Lower leg skin (tissue), 4 donors: Measurements from ENCODE around the gene CALR3. TPM values are rescaled to one million over a fixed set of nuclear protein-coding genes. Genes with fewer than 3 reads are reported as not detected.

Source experiments
- DNase-seq, 2 donors: peaks; one replicate each; pipeline ENCODE4 v3.0.0-alpha.2; 2019; ENCODE audit warnings: low spot score in 2 of 2
- H3K4me3 ChIP-seq: fragments of 200-600 bp; sonication (generic); 2 replicates; pipeline ENCODE4 v1.5.1; 2017; ENCODE audit warnings: mild to moderate bottlenecking, low read depth; ENCODE audit not compliant: poor library complexity, severe bottlenecking
- CTCF ChIP-seq, 3 donors: fragments of 450-650 bp; IDR thresholded peaks; one replicate each; pipeline ENCODE4 v1.5.1; 2016; ENCODE audit warnings: antibody characterized with exemption in 3 of 3, mild to moderate bottlenecking in 3 of 3, moderate library complexity in 2 of 3
- POLR2A ChIP-seq, 2 donors: fragments of 450-650 bp; IDR thresholded peaks; one replicate each; pipeline ENCODE4 v1.6.1; 2016 to 2017; ENCODE audit warnings: antibody characterized with exemption in 2 of 2, mild to moderate bottlenecking in 1 of 2, moderate library complexity in 1 of 2
- WGBS, 2 donors: methylation state at CpG; one replicate each; pipeline ENCODE4 v1.1.5; 2018; 5-methylcytosine and 5-hydroxymethylcytosine counted together
- intact Hi-C: fragments of 100-400 bp; cut with DNase I; formaldehyde crosslinking; loops from one replicate; pipeline ENCODE4 v1.15.0; 2023; ENCODE audit warnings: low total_unique reads
- total RNA-seq, 4 donors: library from RNA; depleted of rRNA; stranded (reverse); fragments of >200 nt; gene quantifications; one replicate each; pipeline ENCODE4 v1.1.0, GENCODE V29; 2016

CALR3 gene
- total RNA-seq, 4 donors from 2014 or later = not detected

GRCh38 chr19:16445238-16446107 lies 50.5 kb downstream of the CALR3 start:
- no peak overlapping the region for H3K4me3 ChIP-seq
- TF ChIP-seq CTCF (IDR thresholded peaks at IDR 0.05) (no peak), POLR2A (IDR thresholded peaks at IDR 0.05) (no peak)
- no peak for DNase-seq
- 77 to 79% methylated on average over 13 to 14 of the region's 14 CpGs for WGBS, 2 donors
- intact Hi-C loops = no loop called here

- TF ChIP-seq POLR2A (IDR thresholded peaks at IDR 0.05) = no peak
- TF ChIP-seq CTCF (IDR thresholded peaks at IDR 0.05) = no peak
- intact Hi-C loops = no loop called here
- no peak overlapping the region for H3K4me3 ChIP-seq
- no peak for DNase-seq
- WGBS, 2 donors = 64 to 68% methylated on average over 2 of the region's 2 CpGs
Observed at GRCh38 chr19:16444269-16444600, 51.7 kb downstream of the CALR3 start.

GRCh38 chr19:16442386-16443276 lies 53.3 kb downstream of the CALR3 start:
- intact Hi-C loops = no loop called here
- no peak for TF ChIP-seq POLR2A (IDR thresholded peaks at IDR 0.05)
- no peak for TF ChIP-seq CTCF (IDR thresholded peaks at IDR 0.05)
- no peak overlapping the region for H3K4me3 ChIP-seq
- 63 to 69% methylated on average over 19 of the region's 19 CpGs for WGBS, 2 donors
- no peak for DNase-seq

- intact Hi-C loops = no loop called here
- DNase-seq = no peak
- 89 to 90% methylated on average over 14 of the region's 14 CpGs for WGBS, 2 donors
- no peak overlapping the region for H3K4me3 ChIP-seq
- TF ChIP-seq CTCF (IDR thresholded peaks at IDR 0.05) = no peak
- no peak for TF ChIP-seq POLR2A (IDR thresholded peaks at IDR 0.05)
Observed at GRCh38 chr19:16441661-16442162, 54.3 kb downstream of the CALR3 start.

GRCh38 chr19:16436780-16437332 lies 59.1 kb downstream of the CALR3 start:
- WGBS, 2 donors = 75 to 81% methylated on average over 6 of the region's 6 CpGs
- no peak for TF ChIP-seq CTCF (IDR thresholded peaks at IDR 0.05)
- no peak for DNase-seq
- no peak overlapping the region for H3K4me3 ChIP-seq
- intact Hi-C loops = no loop called here
